ENCODE data around the gene SRP14.
"Not testable (repeated sequence)": the region's sequence is repeated elsewhere in the genome, so short reads cannot be mapped to it uniquely, and the experiment has no call there.

The SRP14 gene

GRCh38 chr15:39997031-39997430, 42.0 kb downstream of the SRP14 start:
- no peaks in the 10 kb centered on the region for H3K27me3 ChIP-seq
- no peaks in the 10 kb centered on the region for H3K4me1 ChIP-seq (ENCODE audit: control insufficient read depth in 1 of 2, insufficient read depth in 1 of 2, low read depth in 1 of 2, low read length in 1 of 2)
- H3K27ac ChIP-seq = no peak overlapping the region
- TF ChIP-seq CTCF (IDR thresholded peaks at IDR 0.05) = no peak
- no peaks in the 10 kb centered on the region for H3K9me3 ChIP-seq
- H3K4me3 ChIP-seq (ENCODE audit: low read depth in 1 of 2, low read length in 1 of 2) = no peak overlapping the region
- H3K36me3 ChIP-seq = peaks cover 76% of the 10 kb centered on the region

DNA sequence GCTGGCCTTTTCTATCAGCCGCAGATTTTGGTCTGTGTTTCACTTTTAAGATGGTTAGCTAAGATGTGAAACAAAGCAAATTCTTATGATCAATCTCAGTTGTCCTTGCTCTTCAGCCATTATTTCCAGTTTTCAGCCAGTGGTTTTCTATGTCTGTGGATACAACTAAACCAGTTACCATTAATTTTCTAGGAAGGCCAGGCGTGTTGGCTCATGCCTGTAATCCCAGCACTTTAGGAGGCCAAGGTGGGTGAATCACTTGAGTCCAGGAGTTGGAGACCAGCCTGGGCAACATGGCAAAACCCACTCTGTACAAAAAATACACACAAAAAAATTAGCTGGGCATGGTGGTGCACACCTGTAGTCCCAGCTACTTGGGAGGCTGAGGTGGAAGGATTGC, 42.8 kb downstream of the SRP14 start:
- H3K27ac ChIP-seq; H3K4me1 ChIP-seq (ENCODE audit: control insufficient read depth in 1 of 2, insufficient read depth in 1 of 2, low read depth in 1 of 2, low read length in 1 of 2): not testable (repeated sequence)
- H3K36me3 ChIP-seq = peaks cover 78% of the 10 kb centered on the region

DNA sequence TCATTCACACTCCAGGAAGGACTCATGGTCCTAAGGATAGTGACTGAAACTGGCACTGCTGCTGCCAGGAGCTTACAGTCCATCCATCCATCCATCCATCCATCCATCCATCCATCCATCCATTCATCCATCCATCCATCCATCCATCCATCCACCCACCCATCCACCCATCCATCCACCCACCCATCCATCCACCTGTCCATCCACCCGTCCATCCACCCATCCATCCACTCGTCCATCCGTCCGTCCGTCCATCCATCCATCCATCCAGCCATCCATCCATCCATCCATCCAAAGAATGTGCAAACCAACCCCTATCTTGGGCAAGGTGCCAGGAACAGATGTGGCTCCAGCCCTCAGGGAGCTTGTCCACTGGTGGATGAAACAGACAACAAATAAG, 46.0 kb downstream of the SRP14 start:
- H3K9me3 ChIP-seq = not testable (repeated sequence)
- peaks cover 96% of the 10 kb centered on the region for H3K36me3 ChIP-seq

More for the DNA sequence above, 42.8 kb downstream of the SRP14 start:
- H3K9me3 ChIP-seq; H3K4me3 ChIP-seq (ENCODE audit: low read depth in 1 of 2, low read length in 1 of 2); H3K27me3 ChIP-seq: not testable (repeated sequence)

GRCh38 chr15:39990706-39991105, 48.3 kb downstream of the SRP14 start:
- no peak overlapping the region for H3K4me3 ChIP-seq (ENCODE audit: low read depth in 1 of 2, low read length in 1 of 2)
- peaks cover 96% of the 10 kb centered on the region for H3K36me3 ChIP-seq
- no peak for TF ChIP-seq CTCF (IDR thresholded peaks at IDR 0.05)
- no peaks in the 10 kb centered on the region for H3K9me3 ChIP-seq
- no peaks in the 10 kb centered on the region for H3K27me3 ChIP-seq
- H3K27ac ChIP-seq = no peak overlapping the region
- H3K4me1 ChIP-seq (ENCODE audit: control insufficient read depth in 1 of 2, insufficient read depth in 1 of 2, low read depth in 1 of 2, low read length in 1 of 2) = no peaks in the 10 kb centered on the region

More for the DNA sequence above, 46.0 kb downstream of the SRP14 start:
- H3K27ac ChIP-seq; H3K4me1 ChIP-seq (ENCODE audit: control insufficient read depth in 1 of 2, insufficient read depth in 1 of 2, low read depth in 1 of 2, low read length in 1 of 2); H3K27me3 ChIP-seq; H3K4me3 ChIP-seq (ENCODE audit: low read depth in 1 of 2, low read length in 1 of 2): not testable (repeated sequence)

DNA sequence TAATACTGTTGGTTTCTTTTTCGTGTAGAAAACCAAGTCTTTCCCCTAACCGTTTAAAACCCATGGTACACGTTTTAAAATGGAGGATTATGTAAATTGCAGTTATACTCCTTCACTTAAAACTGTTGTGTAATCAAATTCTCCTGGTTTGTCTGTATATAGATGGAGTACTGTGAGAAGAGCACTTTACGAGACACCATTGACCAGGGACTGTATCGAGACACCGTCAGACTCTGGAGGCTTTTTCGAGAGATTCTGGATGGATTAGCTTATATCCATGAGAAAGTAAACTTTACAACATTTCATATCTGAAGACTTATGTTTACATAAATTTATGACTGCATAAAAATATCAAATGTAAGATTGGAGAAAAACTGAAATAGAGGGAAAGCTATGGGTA, 51.2 kb downstream of the SRP14 start:
- no peaks in the 10 kb centered on the region for H3K4me1 ChIP-seq (ENCODE audit: control insufficient read depth in 1 of 2, insufficient read depth in 1 of 2, low read depth in 1 of 2, low read length in 1 of 2)
- no peak overlapping the region for H3K4me3 ChIP-seq (ENCODE audit: low read depth in 1 of 2, low read length in 1 of 2)
- H3K9me3 ChIP-seq = no peaks in the 10 kb centered on the region
- no peak overlapping the region for H3K27ac ChIP-seq
- TF ChIP-seq CTCF (IDR thresholded peaks at IDR 0.05) = no peak
- H3K27me3 ChIP-seq = no peaks in the 10 kb centered on the region
- H3K36me3 ChIP-seq = peaks cover 74% of the 10 kb centered on the region
